Spleen (tissue), 11 donors: Measurements from ENCODE around the gene ATP6V1G2. TPM values are rescaled to one million over a fixed set of nuclear protein-coding genes. Genes with fewer than 3 reads are reported as not detected.

ENCODE experiments used
- DNase-seq: peaks from one replicate; pipeline ENCODE4 v3.0.0-alpha.2; 2020
- H3K27ac ChIP-seq, 8 donors: fragments of 200-600 bp; sonication (generic) in 7 of 8; 1 replicate in 4 of 8; 2 replicates in 4 of 8; pipeline versions ENCODE4 v1.5.0 to v1.8.0; 2016 to 2021; ENCODE audit warnings: inconsistent platforms in 4 of 8, mild to moderate bottlenecking in 4 of 8, moderate library complexity in 1 of 8
- H3K27me3 ChIP-seq, 7 donors: fragments of 200-600 bp; sonication (generic) in 6 of 7; replicated peaks in 1 of 7; 1 replicate in 4 of 7; 2 replicates in 3 of 7; pipeline versions ENCODE4 v1.5.0 to v1.8.0; 2016 to 2021; ENCODE audit warnings: inconsistent platforms in 3 of 7, mild to moderate bottlenecking in 1 of 7
- H3K36me3 ChIP-seq, 6 donors: fragments of 200-600 bp; sonication (generic) in 5 of 6; 1 replicate in 4 of 6; 2 replicates in 2 of 6; pipeline versions ENCODE4 v1.5.0 to v1.8.0; 2016 to 2021; ENCODE audit warnings: inconsistent platforms in 2 of 6
- H3K4me1 ChIP-seq, 6 donors: fragments of 200-600 bp; sonication (generic) in 5 of 6; 1 replicate in 3 of 6; 2 replicates in 3 of 6; pipeline versions ENCODE4 v1.5.0 to v1.8.0; 2016 to 2021; ENCODE audit warnings: inconsistent platforms in 3 of 6
- H3K4me3 ChIP-seq, 8 donors: fragments of 200-600 bp; sonication (generic) in 7 of 8; 1 replicate in 4 of 8; 2 replicates in 4 of 8; pipeline versions ENCODE4 v1.5.0 to v1.8.0; 2016 to 2021; ENCODE audit warnings: inconsistent platforms in 4 of 8, mild to moderate bottlenecking in 4 of 8, moderate library complexity in 2 of 8
- H3K9me3 ChIP-seq, 8 donors: fragments of 200-600 bp; sonication (generic) in 7 of 8; 1 replicate in 4 of 8; 2 replicates in 4 of 8; pipeline versions ENCODE4 v1.5.0 to v1.8.0; 2016 to 2021; ENCODE audit warnings: inconsistent platforms in 4 of 8
- CTCF ChIP-seq, 11 experiments: fragments of 200-600 bp in 7 of 11; fragments of 450-650 bp in 4 of 11; sonication (generic) in 4 of 11; IDR thresholded peaks in 8 of 11; conservative IDR thresholded peaks in 3 of 11; 1 replicate in 7 of 11; 2 replicates in 4 of 11; pipeline versions ENCODE4 v1.4.0 to v1.8.0; 2016 to 2021; ENCODE audit warnings: antibody characterized with exemption in 11 of 11, inconsistent platforms in 4 of 11, mild to moderate bottlenecking in 1 of 11
- POLR2A ChIP-seq, 3 donors: fragments of 450-650 bp; IDR thresholded peaks; one replicate each; pipeline ENCODE4 v1.5.1; 2017; ENCODE audit warnings: antibody characterized with exemption in 3 of 3, mild to moderate bottlenecking in 1 of 3
- POLR2AphosphoS5 ChIP-seq, 3 donors: sonication (generic); formaldehyde crosslinking; IDR thresholded peaks; one replicate each; pipeline ENCODE4 v1.5.1; 2017; ENCODE audit warnings: antibody characterized with exemption in 3 of 3
- WGBS, 5 donors: extraction: QIAGEN DNeasy Blood & Tissue Kit in 3 of 5; methylation state at CpG; one replicate each; pipeline versions ENCODE4 v1.1.5 to v1.1.7; 2013 to 2018; 5-methylcytosine and 5-hydroxymethylcytosine counted together
- intact Hi-C: fragments of 100-400 bp; cut with DNase I; formaldehyde crosslinking; loops from one replicate; pipeline ENCODE4 v1.15.0; 2023; ENCODE audit warnings: low total_unique reads
- polyA plus RNA-seq, 3 donors: library from polyadenylated mRNA; stranded (reverse); fragments of 200-250 nt; gene quantifications; one replicate each; pipeline ENCODE4 v1.2.1, GENCODE V29; 2013
- total RNA-seq, 7 donors: library from RNA; depleted of rRNA in 3 of 7; stranded (reverse); fragments of >200 nt in 3 of 7; fragmentation: NEBNext Ultra II Directional in 4 of 7; extraction: Animal tissue kit (Norgen Biotek cat#: 25700) in 4 of 7; gene quantifications; one replicate each; pipeline versions ENCODE4 v1.1.0 to v1.2.1, GENCODE V29; 2016 to 2021
- donor health status: healthy with polysubstance abuse.
- donor health status: DM: no; HTN: no; CAD: no; lungs with moderate emphysema.
- donor health status: DM: no; HTN: no; CAD: no.
- donor health status: Bipolar disorder and iron deficiency.
- donor health status: healthy.
- donor health status: DM: no; HTN: no; CAD: no.
- donor health status: DM: yes; HTN: yes; CAD: no.

ATP6V1G2 gene
- total and polyA plus RNA-seq, 10 donors, result 1.9 to 3.7 (median 2.6) TPM

- Histone ChIP-seq H3K36me3 (peaks cover 0 to 24% (median 2%) of the 10 kb centered on the region in 6 donors), H3K9me3 (no peaks in the 10 kb centered on the region), H3K4me1 (peaks cover 51 to 100% (median 86%) of the 10 kb centered on the region in 6 donors), H3K27ac (peak overlapping the region; percentile 82 to 98 (median 96)), H3K27me3 (no peaks in the 10 kb centered on the region), H3K4me3 (peak overlapping the region in 7 of 8 donors; percentile 23 to 64 (median 38))
- WGBS, 5 donors, result 44 to 49% (median 46%) methylated on average over 12 of the region's 12 CpGs
- no peak for DNase-seq
- TF ChIP-seq CTCF (IDR thresholded peaks at IDR 0.05 in 8 of 11, conservative IDR thresholded peaks at IDR 0.05 in 3 of 11) (no peak), POLR2AphosphoS5 (IDR thresholded peaks at IDR 0.05) (no peak), POLR2A (IDR thresholded peaks at IDR 0.05) (no peak)
- intact Hi-C loops, result no loop called here
Measured at GRCh38 chr6:31587791-31588777, 41.7 kb upstream of the ATP6V1G2 start.

- Histone ChIP-seq H3K4me1 (peaks cover 55 to 100% (median 87%) of the 10 kb centered on the region in 6 donors), H3K36me3 (peaks cover 0 to 24% (median 2%) of the 10 kb centered on the region in 6 donors), H3K27ac (peak overlapping the region; percentile 82 to 98 (median 96)), H3K4me3 (peak overlapping the region in 7 of 8 donors; percentile 23 to 64 (median 38)), H3K27me3 (no peaks in the 10 kb centered on the region), H3K9me3 (no peaks in the 10 kb centered on the region)
- peak; percentile 91 for DNase-seq
- TF ChIP-seq POLR2A (IDR thresholded peaks at IDR 0.05) (no peak), POLR2AphosphoS5 (IDR thresholded peaks at IDR 0.05) (peak; percentile 29 to 81 (median 69))
- intact Hi-C loops, result no loop called here
- WGBS, 5 donors, result 23 to 42% (median 30%) methylated on average over 8 to 9 of the region's 9 CpGs
Measured at GRCh38 chr6:31586599-31587281, 40.3 kb upstream of the ATP6V1G2 start.

- intact Hi-C loops, result no loop called here
- WGBS, 5 donors, result 0 to 19% (median 7%) methylated on average over 1 of the region's 1 CpG
- Histone ChIP-seq H3K27ac (peak within 1 kb of the TSS; percentile 82 to 98 (median 96)), H3K4me1 (peaks cover 55 to 96% (median 86%) of the 10 kb centered on the region in 6 donors), H3K9me3 (no peaks in the 10 kb centered on the region), H3K36me3 (peaks cover 0 to 24% (median 2%) of the 10 kb centered on the region in 6 donors), H3K27me3 (no peaks in the 10 kb centered on the region), H3K4me3 (peak within 1 kb of the TSS in 7 of 8 donors; percentile 23 to 64 (median 38))
- no peak for DNase-seq
- TF ChIP-seq POLR2AphosphoS5 (IDR thresholded peaks at IDR 0.05) (no peak), CTCF (IDR thresholded peaks at IDR 0.05 in 8 of 11, conservative IDR thresholded peaks at IDR 0.05 in 3 of 11) (no peak), POLR2A (IDR thresholded peaks at IDR 0.05) (no peak)
Measured at GRCh38 chr6:31586008-31586407, 39.6 kb upstream of the ATP6V1G2 start, which contains the start of gene LST1. TSS of gene LST1 (plus strand) at chr6:31586277. CDS start at chr6:31587300, 1,023 bp downstream.

GRCh38 chr6:31585491-31585890, 39.1 kb upstream of the ATP6V1G2 start:
- peaks cover 55 to 94% (median 89%) of the 10 kb centered on the region in 6 donors for H3K4me1 ChIP-seq
- H3K27ac ChIP-seq, result peak overlapping the region; percentile 82 to 98 (median 96)
- no peaks in the 10 kb centered on the region for H3K9me3 ChIP-seq
- peak overlapping the region in 2 of 8 donors; percentile 33 to 64 for H3K4me3 ChIP-seq
- H3K27me3 ChIP-seq, result no peaks in the 10 kb centered on the region
- intact Hi-C loops, result no loop called here
- WGBS, 5 donors, result 54 to 67% (median 65%) methylated on average over 2 of the region's 2 CpGs
- TF ChIP-seq POLR2A (IDR thresholded peaks at IDR 0.05) (no peak), CTCF (IDR thresholded peaks at IDR 0.05 in 8 of 11, conservative IDR thresholded peaks at IDR 0.05 in 3 of 11) (peak in 7 of 11 experiments; percentile 33 to 68 (median 54))
- DNase-seq, result peak; percentile 83
- H3K36me3 ChIP-seq, result peaks cover 0 to 20% (median 2%) of the 10 kb centered on the region in 6 donors
